ENCODE measurements around the gene KLRC1. TPM values are rescaled to one million over a fixed set of nuclear protein-coding genes. Genes with fewer than 3 reads are reported as not detected.

Gene KLRC1
- total and polyA plus RNA-seq, 2 of the 13 experiments (the other 11 are each of a cell fraction or from before 2014, with no cell fraction given), result not detected

DNA sequence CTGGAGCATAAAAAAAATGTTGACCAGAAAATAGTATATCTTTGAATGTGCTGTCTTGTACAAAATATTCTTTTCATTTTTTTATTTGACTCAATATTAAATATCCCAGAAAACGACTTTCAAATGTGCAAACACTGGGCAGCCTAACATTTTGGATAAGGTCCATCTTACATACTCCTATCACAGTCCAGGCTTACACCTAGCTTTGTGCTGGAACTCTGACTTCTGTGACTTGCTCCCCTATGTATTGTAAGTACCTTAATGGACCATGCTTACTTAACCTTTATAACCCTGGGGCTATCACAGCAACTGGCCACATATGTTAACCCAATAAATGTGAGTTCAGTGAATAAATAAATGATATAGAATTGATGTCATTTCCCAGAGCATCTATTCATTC, 44.9 kb upstream of the KLRC1 start (continued):
- TF ChIP-seq ZBED4 (CRISPR knock-in tag; IDR thresholded peaks at IDR 0.05; ENCODE audit: borderline replicate concordance) (no peak), PHF21A (CRISPR knock-in tag; IDR thresholded peaks at IDR 0.05) (no peak), HDAC6 (IDR thresholded peaks at IDR 0.05; ENCODE audit: low read depth, low read length) (no peak), CBX2 (IDR thresholded peaks at IDR 0.05; ENCODE audit: low read depth, low read length) (no peak), CBX2 (CRISPR knock-in tag; IDR thresholded peaks at IDR 0.05; ENCODE audit: low read depth) (no peak), MTF1 (CRISPR knock-in tag; IDR thresholded peaks at IDR 0.05) (no peak), ZBTB8A (CRISPR knock-in tag; IDR thresholded peaks at IDR 0.05; ENCODE audit: borderline replicate concordance, low read depth) (no peak), MAF1 (CRISPR knock-in tag; IDR thresholded peaks at IDR 0.05; ENCODE audit: borderline replicate concordance) (no peak), ELF1 (CRISPR knock-in tag; IDR thresholded peaks at IDR 0.05) (no peak)

GRCh38 chr12:10497602-10498001, 44.4 kb upstream of the KLRC1 start:
- H3K27ac ChIP-seq (ENCODE audit: extremely low read length, insufficient read depth, low read length), result no peak overlapping the region
- POLR2A ChIA-PET, result no interaction called here
- no peak for ATAC-seq
- no peak for DNase-seq (ENCODE audit: low spot score)
- no peaks in the 10 kb centered on the region for H3K9me3 ChIP-seq (ENCODE audit: low read length)
- no peaks in the 10 kb centered on the region for H3K79me2 ChIP-seq (ENCODE audit: insufficient read depth, low read length)
- TF ChIP-seq ARNT2 (CRISPR knock-in tag; IDR thresholded peaks at IDR 0.05; ENCODE audit: low read depth) (no peak), ZSCAN25 (CRISPR knock-in tag; IDR thresholded peaks at IDR 0.05) (no peak), ZNF432 (CRISPR knock-in tag; IDR thresholded peaks at IDR 0.05; ENCODE audit: borderline replicate concordance) (no peak), ARID4A (CRISPR knock-in tag; IDR thresholded peaks at IDR 0.05; ENCODE audit: borderline replicate concordance) (no peak)
- no peaks in the 10 kb centered on the region for H4K20me1 ChIP-seq (ENCODE audit: insufficient read depth, low read length)
- in situ Hi-C loops (cut with HindIII; ENCODE audit: extremely low pct_ligation_motif_present, low pct_unique_long_range_greater_than_20kb) (no loop called here), intact Hi-C loops (cut with micrococcal nuclease; ENCODE audit: unreplicated experiment) (no loop called here)
- 0% methylated on average over 2 of the region's 2 CpGs for WGBS (ENCODE audit: low lambda C conversion rate)
- no peak overlapping the region for H3K9ac ChIP-seq (ENCODE audit: insufficient read depth, low read depth, low read length)
- BruUV-seq (replicated peaks), result no TSS peak
- H3K27me3 ChIP-seq (ENCODE audit: control insufficient read depth in 1 of 2, insufficient read depth in 2 of 2, low read length in 2 of 2), result 0 out of 5 replicates have a peak, but pooled peaks cover 0 to 2% of the 10 kb centered on the region in 2 experiments
- FAIRE-seq, result no peak
- CTCF ChIA-PET (ENCODE audit: low intra/inter-chr PET ratio, low total read pairs), result no interaction called here
- H3K4me1 ChIP-seq (ENCODE audit: insufficient read depth, low read length), result no peaks in the 10 kb centered on the region
- no peak overlapping the region for H3K4me2 ChIP-seq (ENCODE audit: low read depth, low read length)
- no peak overlapping the region for H3K4me3 ChIP-seq (replicated peaks in 1 of 3; ENCODE audit: insufficient read depth in 1 of 3, low read depth in 2 of 3, low read length in 3 of 3)
- H2AFZ ChIP-seq (ENCODE audit: low read length), result no peak overlapping the region
- no peaks in the 10 kb centered on the region for H3K36me3 ChIP-seq (replicated peaks in 1 of 2; ENCODE audit: control insufficient read depth in 1 of 2, insufficient read depth in 2 of 2, low read length in 2 of 2)
